Activated CD4-positive, alpha-beta T cell treated with anti-CD3 and anti-CD28 coated beads for 48 hours (primary cell): ENCODE measurements around the gene TYW1.
"Not testable (repeated sequence)": the region's sequence is repeated elsewhere in the genome, so short reads cannot be mapped to it uniquely, and the experiment has no call there.

Experiments used
- DNase-seq: peaks from one replicate; pipeline ENCODE4 v3.0.0-alpha.2; 2020

TYW1 gene

GRCh38 chr7:67049908-67050307 is 53.3 kb downstream of the TYW1 start:
- DNase-seq: not testable (repeated sequence)

- DNase-seq: not testable (repeated sequence)
Observed at GRCh38 chr7:67052161-67052560, 55.5 kb downstream of the TYW1 start.

DNA sequence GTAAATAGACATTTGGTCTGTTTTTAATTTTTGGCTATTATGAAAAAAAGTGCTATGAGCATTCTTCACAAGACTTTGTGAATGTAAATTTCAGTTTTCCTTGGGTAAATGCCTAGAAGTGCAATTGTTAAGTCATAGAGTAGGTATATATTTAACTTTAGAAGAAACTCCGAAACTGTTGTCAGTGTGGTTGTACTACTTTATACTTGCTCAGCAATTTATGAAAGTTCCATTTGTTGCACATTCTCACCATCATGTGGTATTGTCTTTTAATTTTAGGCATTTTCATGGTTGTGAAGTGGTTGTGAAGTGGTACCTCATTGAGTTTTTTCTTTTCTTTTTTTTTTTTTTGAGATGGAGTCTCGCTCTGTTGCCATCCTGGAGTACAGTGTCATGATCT is 60.0 kb downstream of the TYW1 start:
- no peak for DNase-seq

DNA sequence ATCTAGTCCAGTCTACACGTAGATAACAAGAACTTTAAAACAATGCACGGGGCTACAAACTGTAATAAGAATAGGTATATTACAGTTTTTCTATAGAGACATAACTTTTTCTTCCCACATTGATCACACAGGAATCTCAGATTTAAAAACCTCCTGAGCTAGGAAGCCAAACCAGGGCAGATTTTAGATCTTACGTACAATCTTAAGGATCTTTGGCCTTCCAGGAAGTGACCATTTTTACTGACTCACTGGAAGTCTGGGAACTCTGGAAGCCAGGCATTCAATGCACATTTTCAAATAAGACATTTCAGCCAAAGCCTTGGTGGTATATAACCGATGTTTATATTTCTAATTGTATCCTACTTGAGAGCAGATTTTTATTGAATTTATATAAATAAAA is 64.7 kb downstream of the TYW1 start:
- not testable (repeated sequence) for DNase-seq

GRCh38 chr7:67062802-67063201 is 66.2 kb downstream of the TYW1 start:
- DNase-seq: not testable (repeated sequence)

- DNase-seq: not testable (repeated sequence)
Observed at GRCh38 chr7:67066950-67067622, 70.5 kb downstream of the TYW1 start.

DNA sequence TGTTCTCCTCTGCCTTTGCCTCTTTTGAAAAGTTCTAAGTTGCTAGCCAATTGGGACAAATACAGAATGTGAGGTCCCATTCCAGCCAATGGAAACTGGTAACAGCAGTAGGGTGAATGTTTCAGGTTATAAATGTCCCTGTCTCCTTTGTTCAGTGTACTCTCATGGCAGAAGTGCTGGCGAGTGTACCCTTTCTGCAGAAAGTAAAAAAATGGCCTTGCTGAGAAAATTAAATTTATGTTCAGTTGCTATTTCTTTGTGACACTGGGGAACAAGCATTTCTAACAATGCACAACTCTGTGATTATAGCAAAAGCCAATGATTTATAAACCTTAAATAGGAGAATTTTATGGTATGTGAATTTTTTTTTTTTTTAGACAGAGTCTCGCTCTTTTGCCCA is 79.5 kb downstream of the TYW1 start:
- DNase-seq: not testable (repeated sequence)

- DNase-seq: not testable (repeated sequence)
Observed at GRCh38 chr7:67082880-67083279, 86.2 kb downstream of the TYW1 start.

GRCh38 chr7:67089261-67089660 is 92.6 kb downstream of the TYW1 start:
- not testable (repeated sequence) for DNase-seq

GRCh38 chr7:67091053-67091452 is 94.4 kb downstream of the TYW1 start:
- not testable (repeated sequence) for DNase-seq

GRCh38 chr7:67098031-67098430 is 101.4 kb downstream of the TYW1 start:
- not testable (repeated sequence) for DNase-seq

DNA sequence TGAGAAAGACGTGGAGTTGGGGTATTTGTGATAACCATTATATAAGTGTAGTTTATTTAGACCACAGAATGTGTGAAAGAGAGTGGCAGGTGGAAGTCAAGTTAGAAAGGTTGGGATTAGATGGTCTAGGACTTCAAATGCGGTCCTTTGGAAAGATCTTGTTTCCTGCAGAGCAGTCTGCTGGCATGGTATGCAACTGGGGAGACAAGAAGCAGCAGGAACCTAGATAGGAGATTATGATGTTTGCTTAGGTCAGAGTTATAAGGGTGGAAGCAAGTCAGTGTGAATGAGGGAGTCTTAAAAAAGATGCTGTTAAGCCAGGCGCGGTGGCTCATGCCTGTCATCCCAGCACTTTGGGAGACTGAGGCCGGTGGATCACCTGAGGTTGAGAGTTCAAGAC is 102.8 kb downstream of the TYW1 start:
- DNase-seq: not testable (repeated sequence)

- DNase-seq: not testable (repeated sequence)
Observed at GRCh38 chr7:67100038-67100437, 103.4 kb downstream of the TYW1 start.

DNA sequence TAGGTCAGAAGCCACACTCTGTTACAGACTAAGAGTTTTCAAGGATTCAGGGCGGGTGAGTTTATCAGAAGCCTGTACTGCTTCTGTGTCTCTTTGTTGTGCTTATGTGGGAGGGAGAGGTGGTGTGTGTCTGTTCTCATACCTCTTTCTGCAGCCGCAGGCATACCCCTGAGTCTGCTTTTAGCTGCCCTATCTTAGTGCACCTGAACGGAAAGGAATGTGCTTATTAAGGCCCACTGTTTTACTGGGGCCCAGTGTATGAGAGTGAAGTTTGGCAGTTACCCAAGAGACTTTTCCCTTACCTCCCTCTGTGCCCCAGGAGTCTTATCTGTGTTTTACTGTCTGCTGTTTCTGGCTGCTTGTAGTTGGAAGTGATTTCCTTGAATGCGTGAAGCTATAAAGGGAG is 104.3 kb downstream of the TYW1 start:
- no peak for DNase-seq

DNA sequence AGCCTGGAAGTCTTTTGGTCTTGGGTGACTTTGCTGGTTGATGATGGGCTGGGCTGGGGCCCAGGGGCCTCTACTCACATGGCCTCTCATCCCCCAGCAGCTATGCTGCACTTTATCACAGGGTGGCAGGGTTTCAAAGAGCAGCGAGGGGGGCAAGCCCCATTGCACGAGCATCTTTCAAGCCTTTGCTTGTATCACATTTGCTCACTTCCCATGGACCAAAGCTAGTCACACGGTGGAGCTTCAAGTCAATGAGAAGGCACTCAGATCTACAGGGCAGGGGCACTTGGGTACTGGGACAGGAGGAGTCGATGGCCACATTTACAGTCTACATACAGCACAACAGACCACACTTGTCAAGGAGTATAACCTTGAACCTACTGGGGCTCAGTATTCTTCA is 108.3 kb downstream of the TYW1 start:
- DNase-seq: not testable (repeated sequence)

GRCh38 chr7:67105377-67105776 is 108.7 kb downstream of the TYW1 start:
- DNase-seq: no peak

DNA sequence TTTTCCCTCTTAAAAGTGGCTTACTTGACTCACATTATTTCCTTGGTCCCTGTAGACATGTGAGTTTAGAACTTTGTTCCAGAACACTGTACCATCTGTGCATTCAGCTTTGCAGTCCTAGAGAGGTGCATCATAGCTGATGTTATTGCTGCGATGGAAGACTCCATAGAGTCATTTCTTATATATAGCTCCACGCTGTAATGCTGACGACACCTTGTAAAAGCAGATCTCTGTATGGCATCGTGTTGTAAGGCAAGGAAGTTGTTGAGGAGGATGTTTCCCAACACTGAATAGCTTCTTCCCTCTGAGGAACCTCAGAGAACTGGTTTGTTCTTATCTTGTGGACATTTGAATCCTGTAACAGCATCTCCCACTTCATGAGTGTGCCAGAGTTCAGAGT is 109.6 kb downstream of the TYW1 start:
- DNase-seq: not testable (repeated sequence)

DNA sequence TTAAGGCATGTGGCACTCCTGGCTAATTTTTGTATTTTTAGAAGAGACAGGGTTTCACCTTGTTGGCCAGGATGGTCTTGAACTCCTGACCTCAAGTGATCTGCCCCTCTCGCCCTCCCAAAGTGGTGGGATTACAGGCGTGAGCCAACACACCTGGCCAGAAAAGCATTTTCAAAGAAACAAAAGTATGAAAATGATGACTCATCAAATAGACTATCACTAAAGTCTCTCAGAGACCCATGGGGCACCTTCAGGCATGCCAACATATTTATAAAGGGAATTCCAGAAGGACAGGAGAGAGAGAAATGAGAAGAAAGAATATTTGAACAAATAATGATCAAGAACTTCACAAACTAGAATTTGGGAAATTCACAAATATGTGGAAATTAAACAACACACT is 114.7 kb downstream of the TYW1 start:
- DNase-seq: not testable (repeated sequence)

DNA sequence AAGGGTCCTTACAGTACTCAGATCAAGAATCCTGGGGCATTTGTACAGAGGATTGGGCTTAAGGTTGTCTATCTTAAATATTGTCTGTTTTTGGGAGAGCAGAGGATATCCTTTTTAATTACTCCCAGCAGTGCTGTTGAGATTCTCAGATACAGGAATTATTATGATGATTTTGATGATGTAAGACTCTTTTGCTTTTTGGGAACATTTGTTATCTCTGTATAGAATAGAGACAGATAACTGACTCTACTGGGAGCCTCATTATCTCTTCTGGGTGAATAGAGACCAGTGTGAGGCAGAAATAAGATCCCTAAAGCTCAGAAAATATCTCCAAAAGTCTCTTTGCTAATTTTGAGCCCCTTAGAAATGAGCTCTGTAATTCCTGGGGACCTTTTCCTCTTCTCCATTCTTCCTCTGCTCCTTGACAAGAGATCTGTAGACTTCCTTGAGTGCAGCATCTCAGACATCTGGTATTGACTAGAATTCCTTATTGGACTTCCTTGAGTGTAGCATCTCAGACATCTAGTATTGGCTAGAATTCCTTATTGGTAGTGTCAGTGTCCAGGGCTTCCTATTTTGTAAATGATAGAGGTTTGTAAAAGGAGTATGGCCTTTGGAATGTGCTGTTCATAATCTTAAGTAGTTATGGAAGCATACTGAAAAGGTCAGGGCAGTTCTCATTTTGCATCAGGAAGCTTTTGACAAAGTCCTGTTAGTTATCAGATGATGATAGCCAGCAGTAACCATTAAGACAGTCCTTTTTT is 118.0 kb downstream of the TYW1 start:
- not testable (repeated sequence) for DNase-seq

- not testable (repeated sequence) for DNase-seq
Observed at GRCh38 chr7:67120491-67120890, 123.9 kb downstream of the TYW1 start.

GRCh38 chr7:67128257-67128656 is 131.6 kb downstream of the TYW1 start:
- not testable (repeated sequence) for DNase-seq

- not testable (repeated sequence) for DNase-seq
Observed at GRCh38 chr7:67130766-67131165, 134.1 kb downstream of the TYW1 start.

GRCh38 chr7:67134912-67135311 is 138.3 kb downstream of the TYW1 start:
- peak; percentile 45 for DNase-seq
